Measurements from ENCODE around the gene RNPEP. TPM values are rescaled to one million over a fixed set of nuclear protein-coding genes. Genes with fewer than 3 reads are reported as not detected.

Gene RNPEP
- total and polyA plus RNA-seq, 2 of the 13 experiments (the other 11 are each of a cell fraction or from before 2014, with no cell fraction given): 20.6 to 38.4 TPM

- TF ChIP-seq ZBTB46 (CRISPR knock-in tag; IDR thresholded peaks at IDR 0.05; ENCODE audit: borderline replicate concordance) (no peak), ZNF530 (CRISPR knock-in tag; IDR thresholded peaks at IDR 0.05; ENCODE audit: low read depth) (no peak), ZNF709 (CRISPR knock-in tag; IDR thresholded peaks at IDR 0.05) (peak; percentile 79), ZNF235 (CRISPR knock-in tag; IDR thresholded peaks at IDR 0.05; ENCODE audit: borderline replicate concordance) (no peak), TRIM24 (CRISPR knock-in tag; IDR thresholded peaks at IDR 0.05) (no peak), ZNF800 (CRISPR knock-in tag; IDR thresholded peaks at IDR 0.05) (no peak; the same call in 1 of the 2 replicates), ZNF543 (CRISPR knock-in tag; IDR thresholded peaks at IDR 0.05) (no peak), ARID4A (CRISPR knock-in tag; IDR thresholded peaks at IDR 0.05; ENCODE audit: borderline replicate concordance) (peak; percentile 88), KDM3A (CRISPR knock-in tag; IDR thresholded peaks at IDR 0.05; ENCODE audit: low read depth) (no peak), FOXK2 (IDR thresholded peaks at IDR 0.05) (no peak), MYPOP (CRISPR knock-in tag; IDR thresholded peaks at IDR 0.05) (peak; percentile 63; the same call in 1 of the 2 replicates), PPARG (CRISPR knock-in tag; conservative IDR thresholded peaks at IDR 0.05) (peak; percentile 72), NFKB2 (CRISPR knock-in tag; IDR thresholded peaks at IDR 0.05; ENCODE audit: borderline replicate concordance) (peak; percentile 66; the same call in 1 of the 2 replicates), ZBTB2 (CRISPR knock-in tag; IDR thresholded peaks at IDR 0.05; ENCODE audit: low read depth) (no peak), FOXC1 (CRISPR knock-in tag; IDR thresholded peaks at IDR 0.05; ENCODE audit: borderline replicate concordance) (no peak), ZNF7 (CRISPR knock-in tag; IDR thresholded peaks at IDR 0.05) (no peak), TAF15 (IDR thresholded peaks at IDR 0.05; ENCODE audit: low read depth, low read length, poor library complexity, severe bottlenecking) (no peak)
These were observed 27.9 kb downstream of the RNPEP start, which contains the start of gene ELF3 (continued) for GRCh38 chr1:202010180-202011015.

All from HepG2 (cell line).